ENCODE data around the gene ABCA2.

ABCA2 gene

GRCh38 chr9:136958473-136958872, 69.6 kb downstream of the ABCA2 start:
- TF ChIP-seq ZNF8 (CRISPR knock-in tag; IDR thresholded peaks at IDR 0.05): no peak
- no peak for TF ChIP-seq RARB (CRISPR knock-in tag; IDR thresholded peaks at IDR 0.05)
- no peak for TF ChIP-seq TCF4 (CRISPR knock-in tag; IDR thresholded peaks at IDR 0.05; ENCODE audit: borderline replicate concordance)
- TF ChIP-seq OSR1 (CRISPR knock-in tag; IDR thresholded peaks at IDR 0.05): no peak
- no peak for TF ChIP-seq ZNF565 (CRISPR knock-in tag; conservative IDR thresholded peaks at IDR 0.05; ENCODE audit: low read depth)
- TF ChIP-seq TOX (CRISPR knock-in tag; IDR thresholded peaks at IDR 0.05; ENCODE audit: borderline replicate concordance): no peak
- no peak for TF ChIP-seq ZFP30 (CRISPR knock-in tag; IDR thresholded peaks at IDR 0.05)
- ATAC-seq: no peak

GRCh38 chr9:136957901-136958300, 70.1 kb downstream of the ABCA2 start:
- no peak for TF ChIP-seq TSHZ2 (CRISPR knock-in tag; IDR thresholded peaks at IDR 0.05)
- TF ChIP-seq TCF4 (CRISPR knock-in tag; IDR thresholded peaks at IDR 0.05; ENCODE audit: borderline replicate concordance): no peak
- no peak for TF ChIP-seq CSRNP3 (CRISPR knock-in tag; IDR thresholded peaks at IDR 0.05)
- TF ChIP-seq ZC3H10 (CRISPR knock-in tag; IDR thresholded peaks at IDR 0.05): no peak
- no peak for TF ChIP-seq BACH2 (CRISPR knock-in tag; IDR thresholded peaks at IDR 0.05; ENCODE audit: borderline replicate concordance)
- no peak for TF ChIP-seq ESRRG (CRISPR knock-in tag; IDR thresholded peaks at IDR 0.05)
- TF ChIP-seq ISL1 (CRISPR knock-in tag; IDR thresholded peaks at IDR 0.05): no peak
- TF ChIP-seq SNAI2 (CRISPR knock-in tag; IDR thresholded peaks at IDR 0.05): no peak
- TF ChIP-seq TOX (CRISPR knock-in tag; IDR thresholded peaks at IDR 0.05; ENCODE audit: borderline replicate concordance): no peak
- TF ChIP-seq ZNF70 (CRISPR knock-in tag; IDR thresholded peaks at IDR 0.05): no peak
- ATAC-seq: no peak

GRCh38 chr9:136957461-136957860, 70.6 kb downstream of the ABCA2 start:
- TF ChIP-seq BACH2 (CRISPR knock-in tag; IDR thresholded peaks at IDR 0.05; ENCODE audit: borderline replicate concordance) (no peak), CSRNP3 (CRISPR knock-in tag; IDR thresholded peaks at IDR 0.05) (no peak), ARNTL (CRISPR knock-in tag; IDR thresholded peaks at IDR 0.05; ENCODE audit: borderline replicate concordance, low read depth) (no peak), ZNF70 (CRISPR knock-in tag; IDR thresholded peaks at IDR 0.05) (no peak), PATZ1 (CRISPR knock-in tag; IDR thresholded peaks at IDR 0.05; ENCODE audit: borderline replicate concordance) (no peak), OSR1 (CRISPR knock-in tag; IDR thresholded peaks at IDR 0.05) (no peak), TSHZ2 (CRISPR knock-in tag; IDR thresholded peaks at IDR 0.05) (no peak), ISL1 (CRISPR knock-in tag; IDR thresholded peaks at IDR 0.05) (no peak), PPARA (CRISPR knock-in tag; IDR thresholded peaks at IDR 0.05; ENCODE audit: borderline replicate concordance) (no peak)
- ATAC-seq: no peak

Measured in SK-N-SH treated with all-trans-retinoic acid at 6 μM for 48 hours (cell line).